ENCODE results near the gene UROC1. TPM values are rescaled to one million over a fixed set of nuclear protein-coding genes. Genes with fewer than 3 reads are reported as not detected.

UROC1 gene
- total RNA-seq, 2 experiments from 2014 or later: not detected

GRCh38 chr3:126544596-126545281 is 27.2 kb upstream of the UROC1 start:
- Mint-ChIP-seq H3K4me3 (no peak overlapping the region), H3K27ac (no peak overlapping the region), H3K36me3 (ENCODE audit: low read depth) (no peaks in the 10 kb centered on the region), H3K27me3 (peaks cover 6% of the 10 kb centered on the region), H3K4me1 (no peaks in the 10 kb centered on the region), H3K9me3 (ENCODE audit: low read depth) (no peaks in the 10 kb centered on the region)
- ATAC-seq (no peak), DNase-seq (no peak)
- POLR2A ChIA-PET: no interaction called here
- intact Hi-C loops (cut with DNase I, micrococcal nuclease): no loop called here
- CTCF ChIA-PET: interaction anchor here (1.2 kb wide), 1 partner anchor 136 kb away, joined by 5 read pairs; no protein-coding TSS in a partner anchor

- Mint-ChIP-seq H3K36me3 (ENCODE audit: low read depth) (no peaks in the 10 kb centered on the region), H3K4me3 (no peak overlapping the region), H3K27me3 (peaks cover 6% of the 10 kb centered on the region), H3K4me1 (no peaks in the 10 kb centered on the region), H3K27ac (no peak overlapping the region), H3K9me3 (ENCODE audit: low read depth) (no peaks in the 10 kb centered on the region)
- DNase-seq (no peak), ATAC-seq (no peak)
- intact Hi-C loops (cut with DNase I, micrococcal nuclease): no loop called here
- ChIA-PET POLR2A (no interaction called here), CTCF (interaction anchor here (0.6 to 1.2 kb wide), 2 partner anchors 118 to 138 kb away, joined by 3 to 5 read pairs; no protein-coding TSS in a partner anchor)
Observed at GRCh38 chr3:126543457-126544061, 26.0 kb upstream of the UROC1 start.

- Mint-ChIP-seq H3K4me3 (no peak overlapping the region), H3K27me3 (peaks cover 6% of the 10 kb centered on the region), H3K9me3 (ENCODE audit: low read depth) (no peaks in the 10 kb centered on the region), H3K4me1 (no peaks in the 10 kb centered on the region), H3K36me3 (ENCODE audit: low read depth) (no peaks in the 10 kb centered on the region), H3K27ac (no peak overlapping the region)
- POLR2A ChIA-PET: no interaction called here
- DNase-seq (no peak), ATAC-seq (no peak)
- CTCF ChIA-PET: no interaction called here
- intact Hi-C loops (cut with DNase I, micrococcal nuclease): no loop called here
Observed at GRCh38 chr3:126542340-126543241, 25.0 kb upstream of the UROC1 start.

GRCh38 chr3:126541628-126542339 is 24.2 kb upstream of the UROC1 start:
- ATAC-seq: no peak
- H3K27me3 Mint-ChIP-seq: peaks cover 6% of the 10 kb centered on the region
- POLR2A ChIA-PET: no interaction called here
- intact Hi-C loops (cut with DNase I, micrococcal nuclease): no loop called here
- no peaks in the 10 kb centered on the region for H3K9me3 Mint-ChIP-seq (ENCODE audit: low read depth)
- H3K4me1 Mint-ChIP-seq: no peaks in the 10 kb centered on the region
- CTCF ChIA-PET: no interaction called here
- H3K4me3 Mint-ChIP-seq: no peak overlapping the region
- no peaks in the 10 kb centered on the region for H3K36me3 Mint-ChIP-seq (ENCODE audit: low read depth)
- DNase-seq: no peak
- H3K27ac Mint-ChIP-seq: no peak overlapping the region

GRCh38 chr3:126540951-126541627 is 23.5 kb upstream of the UROC1 start:
- peaks cover 6% of the 10 kb centered on the region for H3K27me3 Mint-ChIP-seq
- H3K4me3 Mint-ChIP-seq: no peak overlapping the region
- H3K9me3 Mint-ChIP-seq (ENCODE audit: low read depth): no peaks in the 10 kb centered on the region
- ChIA-PET POLR2A (no interaction called here), CTCF (no interaction called here)
- H3K36me3 Mint-ChIP-seq (ENCODE audit: low read depth): no peaks in the 10 kb centered on the region
- H3K4me1 Mint-ChIP-seq: no peaks in the 10 kb centered on the region
- intact Hi-C loops (cut with DNase I, micrococcal nuclease): no loop called here
- no peak for ATAC-seq
- H3K27ac Mint-ChIP-seq: no peak overlapping the region
- no peak for DNase-seq

GRCh38 chr3:126540342-126540849 is 22.8 kb upstream of the UROC1 start:
- ATAC-seq: peak; percentile 53
- no peak overlapping the region for H3K27ac Mint-ChIP-seq
- peaks cover 6% of the 10 kb centered on the region for H3K27me3 Mint-ChIP-seq
- no peaks in the 10 kb centered on the region for H3K4me1 Mint-ChIP-seq
- H3K9me3 Mint-ChIP-seq (ENCODE audit: low read depth): no peaks in the 10 kb centered on the region
- ChIA-PET POLR2A (no interaction called here), CTCF (no interaction called here)
- peak; percentile 29 for DNase-seq
- H3K36me3 Mint-ChIP-seq (ENCODE audit: low read depth): no peaks in the 10 kb centered on the region
- no peak overlapping the region for H3K4me3 Mint-ChIP-seq
- intact Hi-C loops (cut with DNase I, micrococcal nuclease): no loop called here

GRCh38 chr3:126539558-126540250 is 22.1 kb upstream of the UROC1 start:
- no peaks in the 10 kb centered on the region for H3K36me3 Mint-ChIP-seq (ENCODE audit: low read depth)
- DNase-seq (no peak), ATAC-seq (no peak)
- H3K27ac Mint-ChIP-seq: no peak overlapping the region
- peaks cover 6% of the 10 kb centered on the region for H3K27me3 Mint-ChIP-seq
- ChIA-PET CTCF (no interaction called here), POLR2A (no interaction called here)
- intact Hi-C loops (cut with DNase I, micrococcal nuclease): loop anchor here in 1 of 2 experiments (10.0 kb wide), 1 partner anchor 625 kb away; no protein-coding TSS in a partner anchor
- no peak overlapping the region for H3K4me3 Mint-ChIP-seq
- H3K4me1 Mint-ChIP-seq: no peaks in the 10 kb centered on the region
- H3K9me3 Mint-ChIP-seq (ENCODE audit: low read depth): no peaks in the 10 kb centered on the region

- peaks cover 11% of the 10 kb centered on the region for H3K27me3 Mint-ChIP-seq
- intact Hi-C loops (cut with DNase I, micrococcal nuclease): loop anchor here in 1 of 2 experiments (10.0 kb wide), 1 partner anchor 626 kb away; no protein-coding TSS in a partner anchor
- H3K9me3 Mint-ChIP-seq (ENCODE audit: low read depth): no peaks in the 10 kb centered on the region
- no peak overlapping the region for H3K4me3 Mint-ChIP-seq
- ChIA-PET CTCF (no interaction called here), POLR2A (no interaction called here)
- ATAC-seq (no peak), DNase-seq (no peak)
- no peaks in the 10 kb centered on the region for H3K36me3 Mint-ChIP-seq (ENCODE audit: low read depth)
- no peaks in the 10 kb centered on the region for H3K4me1 Mint-ChIP-seq
- H3K27ac Mint-ChIP-seq: no peak overlapping the region
Observed at GRCh38 chr3:126538966-126539365, 21.4 kb upstream of the UROC1 start.

- Mint-ChIP-seq H3K4me1 (no peaks in the 10 kb centered on the region), H3K9me3 (ENCODE audit: low read depth) (no peaks in the 10 kb centered on the region), H3K27ac (no peak overlapping the region), H3K4me3 (no peak overlapping the region), H3K36me3 (ENCODE audit: low read depth) (no peaks in the 10 kb centered on the region), H3K27me3 (peaks cover 10% of the 10 kb centered on the region)
- ATAC-seq (no peak), DNase-seq (no peak)
- CTCF ChIA-PET: interaction anchor here (1.8 kb wide), 1 partner anchor 16 kb away, joined by 8 read pairs; no protein-coding TSS in a partner anchor
- POLR2A ChIA-PET: no interaction called here
- intact Hi-C loops (cut with DNase I, micrococcal nuclease): loop anchor here in 1 of 2 experiments (10.0 kb wide), 1 partner anchor 626 kb away; no protein-coding TSS in a partner anchor
Observed at GRCh38 chr3:126538316-126538715, 20.7 kb upstream of the UROC1 start.

GRCh38 chr3:126537730-126538281 is 20.2 kb upstream of the UROC1 start:
- no peaks in the 10 kb centered on the region for H3K36me3 Mint-ChIP-seq (ENCODE audit: low read depth)
- ATAC-seq (no peak), DNase-seq (no peak)
- ChIA-PET POLR2A (no interaction called here), CTCF (interaction anchor here (1.8 kb wide), 1 partner anchor 15 kb away, joined by 8 read pairs; no protein-coding TSS in a partner anchor)
- peaks cover 10% of the 10 kb centered on the region for H3K27me3 Mint-ChIP-seq
- H3K27ac Mint-ChIP-seq: no peak overlapping the region
- no peak overlapping the region for H3K4me3 Mint-ChIP-seq
- no peaks in the 10 kb centered on the region for H3K4me1 Mint-ChIP-seq
- intact Hi-C loops (cut with DNase I, micrococcal nuclease): loop anchor here in 1 of 2 experiments (10.0 kb wide), 1 partner anchor 627 kb away; no protein-coding TSS in a partner anchor
- no peaks in the 10 kb centered on the region for H3K9me3 Mint-ChIP-seq (ENCODE audit: low read depth)
